Skeletal muscle tissue (tissue), 4 donors: ENCODE results near the gene HMCN2. TPM values are rescaled to one million over a fixed set of nuclear protein-coding genes. Genes with fewer than 3 reads are reported as not detected.
"Not testable (repeated sequence)": the region's sequence is repeated elsewhere in the genome, so short reads cannot be mapped to it uniquely, and the experiment has no call there.

Source experiments
- H3K27ac ChIP-seq: one replicate; pipeline ENCODE4 v1.7.0; 2013; ENCODE audit warnings: mild to moderate bottlenecking, low read depth, low read length, inconsistent platforms
- H3K27me3 ChIP-seq, 3 donors: one replicate each; pipeline ENCODE4 v1.7.0; 2013; ENCODE audit warnings: low read length in 3 of 3; ENCODE audit not compliant: control insufficient read depth in 3 of 3, insufficient read depth in 3 of 3
- H3K36me3 ChIP-seq, 3 donors: one replicate each; pipeline ENCODE4 v1.7.0; 2013; ENCODE audit warnings: low read length in 3 of 3; ENCODE audit not compliant: control insufficient read depth in 3 of 3, insufficient read depth in 3 of 3
- H3K4me1 ChIP-seq, 3 donors: one replicate each; pipeline ENCODE4 v1.7.0; 2013; ENCODE audit warnings: low read length in 3 of 3, mild to moderate bottlenecking in 3 of 3; ENCODE audit not compliant: control insufficient read depth in 3 of 3, insufficient read depth in 3 of 3
- H3K4me3 ChIP-seq, 3 donors: one replicate each; pipeline ENCODE4 v1.7.0; 2013; ENCODE audit warnings: low read length in 3 of 3
- H3K9ac ChIP-seq, 3 donors: one replicate each; pipeline ENCODE4 v1.7.0; 2013; ENCODE audit warnings: low read length in 3 of 3, mild to moderate bottlenecking in 3 of 3, moderate library complexity in 2 of 3, low read depth in 1 of 3
- H3K9me3 ChIP-seq, 3 donors: one replicate each; pipeline ENCODE4 v1.7.0; 2013; ENCODE audit warnings: low read length in 3 of 3; ENCODE audit not compliant: control insufficient read depth in 3 of 3
- total RNA-seq: library from RNA; depleted of rRNA; stranded (reverse); fragments of >200 nt; gene quantifications from one replicate; pipeline ENCODE4 v1.2.3, GENCODE V29; 2014
- donor health status: Osteomylitis.

Gene HMCN2
- total RNA-seq, 1 donor from 2014 or later: 12.5 TPM

- no peaks in the 10 kb centered on the region for H3K36me3 ChIP-seq
- H3K9me3 ChIP-seq: no peaks in the 10 kb centered on the region
- no peak overlapping the region for H3K4me3 ChIP-seq
- peak overlapping the region; percentile 51 for H3K27ac ChIP-seq
- peaks cover 8 to 25% (median 21%) of the 10 kb centered on the region in 3 donors for H3K4me1 ChIP-seq
- H3K9ac ChIP-seq: peak overlapping the region in 1 of 3 donors; percentile 6
- peaks cover 44 to 73% (median 55%) of the 10 kb centered on the region in 3 donors for H3K27me3 ChIP-seq
Observed at GRCh38 chr9:130264414-130265350, 878 bp upstream of the HMCN2 start.

DNA sequence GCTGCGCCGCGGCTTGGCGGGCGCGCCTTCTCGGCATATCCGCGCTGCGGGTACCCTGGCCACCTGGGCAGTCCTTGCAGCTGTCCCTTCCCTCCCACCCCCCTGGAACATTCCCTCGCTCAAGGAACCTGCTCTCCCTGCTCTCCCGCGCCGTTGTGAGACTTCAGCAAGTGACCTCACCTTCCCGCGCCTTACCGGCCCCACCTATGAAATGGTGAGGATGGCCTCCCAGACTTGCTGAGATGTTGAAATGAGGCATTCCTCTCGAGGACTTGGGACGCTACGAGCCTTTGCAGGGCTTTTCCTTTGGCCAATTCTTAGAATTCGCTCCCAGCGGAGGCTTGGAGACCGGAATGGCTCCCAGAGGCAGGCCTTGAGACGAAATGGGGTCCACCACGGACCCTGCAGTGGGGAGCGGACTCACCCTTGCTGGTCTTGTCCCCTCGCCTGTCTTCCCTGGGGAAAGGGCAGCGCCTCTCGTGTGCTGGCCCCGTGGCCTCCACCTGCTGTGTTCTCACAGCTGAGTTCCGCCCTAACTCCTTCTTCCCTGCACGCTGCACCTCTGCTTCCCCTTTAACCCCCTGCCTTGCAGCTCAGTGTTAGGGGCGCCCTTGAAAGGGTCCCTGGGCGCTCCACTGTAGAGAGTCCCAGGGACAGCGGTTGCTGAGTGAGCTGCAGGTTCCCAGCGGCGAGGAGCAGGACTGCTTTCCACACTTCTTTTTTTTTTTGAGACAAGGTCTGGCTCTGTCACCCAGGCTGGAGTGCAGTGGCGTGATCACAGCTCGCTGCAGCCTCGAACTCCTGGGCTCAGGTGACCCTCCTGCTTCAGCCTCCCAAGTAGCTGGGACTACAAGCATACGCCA, 907 bp downstream of the HMCN2 start:
- Histone ChIP-seq H3K27me3 (peaks cover 45 to 73% (median 61%) of the 10 kb centered on the region in 3 donors), H3K9ac (peak overlapping the region; percentile 32 to 71 (median 66)), H3K9me3 (no peaks in the 10 kb centered on the region), H3K4me1 (peaks cover 11 to 25% (median 23%) of the 10 kb centered on the region in 3 donors), H3K27ac (peak overlapping the region; percentile 51), H3K4me3 (peak overlapping the region; percentile 49 to 67 (median 58)), H3K36me3 (no peaks in the 10 kb centered on the region)

- H3K27me3 ChIP-seq: peaks cover 44 to 72% (median 57%) of the 10 kb centered on the region in 3 donors
- peak overlapping the region; percentile 75 for H3K27ac ChIP-seq
Observed at GRCh38 chr9:130267930-130268329, 2.4 kb downstream of the HMCN2 start.

DNA sequence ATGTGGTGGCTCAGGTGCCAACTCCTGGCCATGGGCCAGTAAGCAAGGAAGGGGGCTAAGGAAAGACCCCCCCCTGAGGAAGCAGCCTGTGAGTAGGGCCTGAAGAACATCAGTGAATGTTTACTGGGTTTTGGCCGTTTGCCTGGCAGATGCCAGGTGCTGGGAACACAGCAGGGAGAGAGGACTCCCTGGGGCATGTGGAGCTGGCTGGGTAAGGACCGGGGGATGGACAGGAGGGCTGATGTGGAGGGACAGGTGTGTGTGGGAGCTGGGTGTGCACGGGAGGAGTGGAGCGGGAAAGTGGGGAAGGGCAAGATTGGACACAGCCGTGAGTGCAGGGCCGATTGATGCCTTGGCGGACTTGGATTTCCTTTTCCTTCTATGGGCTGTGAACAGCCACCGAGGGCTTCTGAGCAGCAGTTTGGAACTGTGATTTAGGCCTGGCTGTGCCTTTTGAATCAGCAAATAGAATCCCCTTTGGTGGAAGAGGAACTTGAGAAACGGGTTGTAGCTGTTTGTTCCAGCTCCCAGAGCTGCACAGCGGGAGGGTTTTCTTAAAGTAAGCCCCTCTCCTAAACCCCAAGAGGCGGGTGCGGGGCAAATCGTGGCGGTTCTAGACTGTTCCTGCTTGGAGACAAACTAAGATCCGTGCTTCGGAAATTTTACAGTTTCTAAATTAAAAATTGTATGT, 3.1 kb downstream of the HMCN2 start:
- Histone ChIP-seq H3K27ac (peak overlapping the region; percentile 75), H3K36me3 (no peaks in the 10 kb centered on the region), H3K27me3 (peaks cover 40 to 65% (median 49%) of the 10 kb centered on the region in 3 donors), H3K9ac (peak overlapping the region in 2 of 3 donors; percentile 14 to 68), H3K4me1 (peaks cover 11 to 25% (median 20%) of the 10 kb centered on the region in 3 donors), H3K9me3 (no peaks in the 10 kb centered on the region), H3K4me3 (peak overlapping the region; percentile 19 to 61 (median 51))

More at GRCh38 chr9:130267930-130268329, 2.4 kb downstream of the HMCN2 start:
- H3K36me3 ChIP-seq: no peaks in the 10 kb centered on the region
- H3K4me3 ChIP-seq: peak overlapping the region; percentile 19 to 61 (median 51)
- H3K4me1 ChIP-seq: peaks cover 11 to 26% (median 25%) of the 10 kb centered on the region in 3 donors
- H3K9ac ChIP-seq: peak overlapping the region in 2 of 3 donors; percentile 50 to 68
- H3K9me3 ChIP-seq: no peaks in the 10 kb centered on the region

GRCh38 chr9:130271473-130271872, 5.9 kb downstream of the HMCN2 start:
- Histone ChIP-seq H3K27me3 (peaks cover 26 to 55% (median 34%) of the 10 kb centered on the region in 3 donors), H3K9me3 (no peaks in the 10 kb centered on the region), H3K9ac (no peak overlapping the region), H3K36me3 (no peaks in the 10 kb centered on the region), H3K4me3 (no peak overlapping the region), H3K4me1 (peaks cover 3 to 19% (median 14%) of the 10 kb centered on the region in 3 donors), H3K27ac (peak overlapping the region; percentile 43)

GRCh38 chr9:130275156-130275555, 9.6 kb downstream of the HMCN2 start:
- Histone ChIP-seq H3K27me3 (peaks cover 17 to 42% (median 19%) of the 10 kb centered on the region in 3 donors), H3K9ac (no peak overlapping the region), H3K4me1 (peaks cover 0 to 8% (median 3%) of the 10 kb centered on the region in 3 donors), H3K4me3 (no peak overlapping the region), H3K36me3 (no peaks in the 10 kb centered on the region), H3K9me3 (no peaks in the 10 kb centered on the region), H3K27ac (no peak overlapping the region)

- Histone ChIP-seq H3K4me3 (no peak overlapping the region), H3K9me3 (no peaks in the 10 kb centered on the region), H3K4me1 (peaks cover 0 to 8% (median 3%) of the 10 kb centered on the region in 3 donors), H3K27ac (peak overlapping the region; percentile 18), H3K36me3 (no peaks in the 10 kb centered on the region), H3K27me3 (peaks cover 16 to 35% (median 19%) of the 10 kb centered on the region in 3 donors), H3K9ac (no peak overlapping the region)
Observed at GRCh38 chr9:130276121-130276520, 10.6 kb downstream of the HMCN2 start.

GRCh38 chr9:130276955-130277354, 11.4 kb downstream of the HMCN2 start:
- peak overlapping the region; percentile 18 for H3K27ac ChIP-seq
- H3K27me3 ChIP-seq: peaks cover 12 to 30% (median 17%) of the 10 kb centered on the region in 3 donors

DNA sequence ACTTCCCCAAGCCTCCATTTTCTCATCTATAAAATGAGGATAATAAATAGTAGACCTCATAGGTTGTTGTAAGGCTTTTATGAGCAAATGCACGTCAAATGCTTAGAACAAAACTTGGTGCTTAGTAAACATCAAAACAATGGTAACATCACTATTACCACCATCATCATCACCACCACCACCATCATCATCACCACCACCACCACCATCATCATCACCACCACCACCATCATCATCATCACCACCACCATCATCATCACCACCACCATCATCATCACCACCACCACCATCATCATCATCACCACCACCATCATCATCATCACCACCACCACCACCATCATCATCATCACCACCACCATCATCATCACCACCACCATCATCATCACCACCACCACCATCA, 12.0 kb downstream of the HMCN2 start:
- not testable (repeated sequence) for H3K9ac ChIP-seq, H3K27ac ChIP-seq, H3K9me3 ChIP-seq, H3K4me1 ChIP-seq, H3K36me3 ChIP-seq, H3K4me3 ChIP-seq
- peaks cover 12 to 31% (median 17%) of the 10 kb centered on the region in 3 donors for H3K27me3 ChIP-seq

More at GRCh38 chr9:130276955-130277354, 11.4 kb downstream of the HMCN2 start:
- H3K9me3 ChIP-seq: no peaks in the 10 kb centered on the region
- no peaks in the 10 kb centered on the region for H3K36me3 ChIP-seq
- no peak overlapping the region for H3K4me3 ChIP-seq
- no peak overlapping the region for H3K9ac ChIP-seq
- H3K4me1 ChIP-seq: peaks cover under 1 to 4% (median under 1%) of the 10 kb centered on the region in 3 donors
